GM18526 (cell line): ENCODE measurements around the gene PRKCSH.

Source experiments
- POLR2A ChIP-seq: IDR thresholded peaks from 3 replicates; pipeline ENCODE4 v1.6.1; 2011; ENCODE audit not compliant: insufficient read length; ENCODE audit errors: extremely low read depth

The PRKCSH gene

GRCh38 chr19:11453468-11454341, 18.3 kb downstream of the PRKCSH start:
- no peak for TF ChIP-seq POLR2A

DNA sequence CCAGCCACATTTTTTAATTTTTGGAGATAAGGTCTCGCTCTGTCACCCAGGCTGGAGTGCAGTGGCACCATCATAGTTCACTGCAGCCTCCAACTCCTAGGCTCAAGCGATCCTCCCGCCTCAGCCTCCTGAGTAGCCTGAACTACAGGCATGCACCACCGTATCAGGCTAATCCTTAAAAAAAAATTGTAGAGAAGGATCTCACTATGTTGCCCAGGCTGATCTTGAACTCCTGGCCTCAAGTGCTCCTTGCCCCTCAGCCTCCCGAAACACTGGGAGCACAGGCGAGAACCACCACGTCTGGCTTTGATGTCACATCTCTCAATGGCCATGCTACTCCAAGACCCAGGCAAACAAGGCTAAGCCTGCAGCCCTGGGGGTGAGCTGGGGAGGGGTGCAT, 21.2 kb downstream of the PRKCSH start:
- no peak for TF ChIP-seq POLR2A

GRCh38 chr19:11457115-11457514, 21.7 kb downstream of the PRKCSH start:
- TF ChIP-seq POLR2A, result no peak

GRCh38 chr19:11457831-11458230, 22.4 kb downstream of the PRKCSH start:
- no peak for TF ChIP-seq POLR2A

GRCh38 chr19:11458236-11458900, 22.9 kb downstream of the PRKCSH start:
- no peak for TF ChIP-seq POLR2A

DNA sequence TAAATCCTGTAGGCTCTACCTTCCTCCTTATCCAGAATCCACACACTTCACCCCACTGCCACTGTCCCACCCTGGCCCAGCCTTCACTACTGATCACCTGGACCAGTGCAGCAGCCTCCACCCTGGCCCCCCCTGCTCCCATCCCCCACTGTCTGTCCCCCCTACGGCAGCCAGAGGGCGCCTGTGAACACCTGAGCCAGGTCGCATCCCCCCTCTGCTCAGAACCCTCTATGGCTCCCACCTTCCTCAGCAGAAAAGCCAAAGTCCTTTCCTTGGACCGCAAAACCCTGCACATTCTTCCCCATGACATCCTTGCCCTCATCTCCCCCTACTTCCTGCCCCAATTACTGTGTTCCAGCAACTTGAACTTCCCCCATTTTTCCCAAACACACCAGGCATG, 24.8 kb downstream of the PRKCSH start:
- no peak for TF ChIP-seq POLR2A

GRCh38 chr19:11461453-11461852, 26.0 kb downstream of the PRKCSH start:
- no peak for TF ChIP-seq POLR2A

GRCh38 chr19:11463391-11463790, 28.0 kb downstream of the PRKCSH start:
- no peak for TF ChIP-seq POLR2A

DNA sequence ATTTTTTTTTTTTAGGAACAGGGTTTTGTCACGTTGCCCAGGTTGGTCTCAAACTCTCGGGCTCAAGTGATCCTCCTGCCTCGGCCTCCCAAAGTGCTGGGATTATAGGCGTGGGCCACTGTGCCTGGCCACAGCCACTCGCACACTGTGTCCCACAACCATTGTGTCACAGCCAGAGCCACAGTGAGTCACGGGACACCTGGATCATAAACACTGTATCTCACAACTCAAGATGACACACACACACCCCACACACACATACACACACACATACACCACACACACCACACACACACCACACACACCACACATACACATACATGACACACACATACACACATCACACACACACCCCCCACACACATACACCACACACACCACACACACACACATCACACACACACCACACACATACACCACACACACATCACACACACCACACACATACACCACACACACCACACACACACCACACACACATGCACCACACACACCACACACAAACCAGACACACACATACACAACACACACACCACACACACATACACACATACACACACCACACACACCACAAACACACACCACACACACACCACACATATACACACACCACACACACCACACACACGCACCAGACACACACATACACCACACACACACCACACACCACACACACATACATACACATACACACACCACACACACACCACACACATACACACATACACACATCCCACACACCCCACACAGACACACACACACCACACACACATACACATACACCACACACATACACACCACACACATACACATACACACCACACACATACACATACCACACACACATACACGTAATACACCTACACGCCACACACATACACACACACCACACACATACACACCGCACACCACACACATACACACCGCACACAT, 29.2 kb downstream of the PRKCSH start:
- TF ChIP-seq POLR2A, result no peak

DNA sequence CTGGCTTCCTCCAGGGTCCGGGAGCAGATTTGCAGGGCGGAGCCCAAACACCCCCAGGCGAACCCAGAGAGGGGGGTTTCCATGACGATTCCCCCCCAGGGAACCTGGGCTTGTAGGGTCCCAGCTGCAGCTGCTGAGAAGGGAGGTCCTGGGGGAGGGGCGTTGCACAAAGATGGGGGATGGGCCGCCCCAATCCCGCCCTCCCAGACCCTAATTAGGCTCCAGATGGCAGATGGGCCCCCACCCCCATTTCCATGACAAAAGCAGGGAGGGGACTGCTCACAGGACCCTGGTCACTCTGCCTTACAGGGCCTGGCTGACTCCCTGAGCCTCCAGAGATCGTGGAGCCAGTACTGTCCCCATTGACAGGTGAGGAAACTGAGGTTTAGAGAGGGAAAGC, 30.2 kb downstream of the PRKCSH start:
- no peak for TF ChIP-seq POLR2A

GRCh38 chr19:11473725-11474124, 38.3 kb downstream of the PRKCSH start:
- no peak for TF ChIP-seq POLR2A

GRCh38 chr19:11475861-11476260, 40.4 kb downstream of the PRKCSH start:
- no peak for TF ChIP-seq POLR2A

DNA sequence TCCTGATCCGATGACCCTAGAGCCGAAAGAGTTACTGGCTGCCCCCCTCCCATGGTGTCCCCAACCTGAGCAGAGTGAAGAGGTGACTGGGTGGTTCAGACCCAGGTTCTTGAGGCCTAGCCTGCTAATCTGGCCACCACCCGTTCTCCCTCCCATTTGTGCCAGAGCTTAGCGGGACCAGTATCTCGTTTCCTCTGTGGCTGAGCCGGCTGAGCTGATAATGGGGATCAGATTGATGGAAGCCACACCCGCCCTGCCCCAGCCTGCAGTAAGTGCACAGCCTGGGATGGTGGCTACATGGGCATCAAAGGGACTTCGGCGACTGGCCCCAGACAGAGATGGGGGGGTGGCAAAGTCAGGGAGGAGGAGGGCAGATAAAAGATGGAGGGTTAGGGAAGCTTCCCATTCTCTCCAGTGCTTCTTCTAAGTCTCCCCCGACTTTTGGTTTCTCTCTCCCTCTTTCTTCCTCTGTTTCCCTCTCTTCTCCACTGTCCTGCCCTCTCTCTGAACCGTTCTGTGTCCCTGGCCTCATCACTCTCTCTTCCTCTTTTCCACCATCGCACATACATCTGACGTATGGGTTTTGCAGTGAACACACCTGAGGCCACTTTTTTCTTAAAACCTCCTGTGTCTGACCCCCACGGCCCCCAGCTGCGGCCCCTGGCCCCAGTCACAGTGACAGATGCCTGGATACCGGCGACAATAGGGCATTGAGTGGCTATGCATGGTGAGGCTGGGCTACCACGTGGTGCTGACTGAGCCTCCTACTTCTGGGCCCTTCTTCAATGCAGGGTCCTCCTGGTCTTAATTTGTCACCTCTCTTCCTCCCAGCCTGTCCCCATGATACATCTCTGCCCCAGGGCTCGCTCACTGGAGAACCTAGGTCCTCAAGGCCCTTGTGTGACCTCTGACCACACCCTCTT, 43.0 kb downstream of the PRKCSH start:
- no peak for TF ChIP-seq POLR2A
